NCI-H226 (cell line): ENCODE results near the gene TNFAIP8.

ENCODE experiments used
- DNase-seq: peaks from one replicate; pipeline ENCODE4 v3.0.0-alpha.2; 2015

The TNFAIP8 gene

DNA sequence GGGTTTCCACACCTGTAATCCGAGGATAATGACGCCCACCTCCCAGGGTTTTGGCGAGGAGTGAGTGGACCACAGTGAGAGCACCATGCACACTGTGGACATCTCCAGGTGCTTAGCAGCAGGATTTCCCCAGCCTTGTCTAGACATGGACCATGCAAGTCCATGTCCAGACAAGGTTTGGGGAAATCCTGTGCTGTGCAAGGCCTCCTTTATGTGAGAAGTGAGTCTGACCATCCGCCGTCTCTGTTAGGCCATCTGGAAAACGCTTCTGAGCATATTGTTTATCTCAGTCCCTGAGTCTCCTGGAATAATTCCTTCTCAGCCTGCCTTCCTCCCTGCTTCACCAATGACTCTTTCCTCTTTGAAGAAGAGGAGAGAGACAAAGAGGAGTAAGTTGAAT is 26.2 kb upstream of the TNFAIP8 start:
- DNase-seq, result no peak

GRCh38 chr5:119330367-119331183 is 25.2 kb upstream of the TNFAIP8 start:
- no peak for DNase-seq

DNA sequence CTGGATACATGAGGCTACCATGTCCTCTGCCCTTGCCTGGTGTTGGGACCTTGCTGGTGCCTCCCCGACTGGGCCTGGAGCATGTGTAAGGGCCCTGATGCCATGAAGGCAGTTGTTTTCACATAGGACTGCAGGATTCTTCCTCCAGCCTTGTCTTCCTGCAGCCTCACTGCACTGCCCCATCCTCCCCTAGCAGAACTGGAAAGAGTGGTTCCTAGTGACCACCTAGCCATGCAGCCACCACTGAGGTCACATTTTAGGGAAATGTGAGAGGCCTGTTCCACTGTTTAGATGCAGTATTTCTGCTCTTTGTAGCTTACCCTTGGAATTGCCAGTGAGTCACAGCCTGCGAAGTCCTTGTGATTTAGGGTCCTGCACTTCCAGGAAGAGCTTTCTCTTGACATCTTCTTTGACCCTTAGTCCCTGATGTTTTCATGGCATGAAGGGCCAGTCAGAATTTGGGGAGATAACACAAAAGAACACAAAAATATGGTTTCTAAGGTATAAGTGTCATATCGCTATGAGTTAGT is 24.2 kb upstream of the TNFAIP8 start:
- no peak for DNase-seq

DNA sequence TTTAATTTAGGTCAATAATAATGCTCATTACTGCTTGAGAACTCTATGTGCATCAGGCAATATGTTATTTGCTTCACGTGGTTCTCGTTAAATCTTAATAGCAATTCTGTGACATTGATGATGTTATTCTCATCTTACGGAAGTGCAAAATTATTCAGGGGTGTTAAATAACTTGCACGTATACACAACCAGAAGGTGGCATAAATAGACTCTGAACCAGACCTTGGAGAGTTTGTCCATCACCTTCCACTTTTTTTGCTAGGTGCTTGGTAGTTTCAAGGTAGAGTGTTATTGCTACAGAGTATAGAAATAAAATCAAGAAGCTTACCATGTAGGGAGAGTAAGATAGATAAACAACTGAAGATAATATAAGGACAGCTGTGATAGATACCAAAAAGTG is 23.6 kb upstream of the TNFAIP8 start:
- no peak for DNase-seq

GRCh38 chr5:119332978-119333401 is 22.8 kb upstream of the TNFAIP8 start:
- no peak for DNase-seq

- DNase-seq, result no peak
Measured at GRCh38 chr5:119333421-119333851, 22.4 kb upstream of the TNFAIP8 start.

GRCh38 chr5:119335261-119335677 is 20.6 kb upstream of the TNFAIP8 start:
- DNase-seq, result no peak

DNA sequence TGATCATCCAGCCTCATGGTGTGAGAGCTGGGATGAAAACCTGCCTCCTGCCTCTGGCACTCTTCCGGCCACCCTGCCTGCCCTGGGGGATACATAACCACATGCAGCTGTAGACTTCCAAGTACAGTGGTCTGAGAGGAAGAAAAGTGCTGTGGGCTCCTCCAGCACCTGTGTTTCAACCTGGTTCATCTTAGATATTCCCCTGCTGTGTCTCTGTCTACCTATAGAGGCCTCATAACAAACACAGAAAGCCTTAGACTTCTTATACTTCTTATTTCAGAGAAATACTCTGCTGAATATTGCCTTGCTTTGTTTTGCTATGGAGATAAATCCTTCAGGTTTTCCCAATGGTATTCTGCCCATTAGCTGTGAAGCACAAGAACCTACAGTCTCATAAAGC is 19.6 kb upstream of the TNFAIP8 start:
- DNase-seq, result no peak

GRCh38 chr5:119336845-119337580 is 18.8 kb upstream of the TNFAIP8 start:
- no peak for DNase-seq

DNA sequence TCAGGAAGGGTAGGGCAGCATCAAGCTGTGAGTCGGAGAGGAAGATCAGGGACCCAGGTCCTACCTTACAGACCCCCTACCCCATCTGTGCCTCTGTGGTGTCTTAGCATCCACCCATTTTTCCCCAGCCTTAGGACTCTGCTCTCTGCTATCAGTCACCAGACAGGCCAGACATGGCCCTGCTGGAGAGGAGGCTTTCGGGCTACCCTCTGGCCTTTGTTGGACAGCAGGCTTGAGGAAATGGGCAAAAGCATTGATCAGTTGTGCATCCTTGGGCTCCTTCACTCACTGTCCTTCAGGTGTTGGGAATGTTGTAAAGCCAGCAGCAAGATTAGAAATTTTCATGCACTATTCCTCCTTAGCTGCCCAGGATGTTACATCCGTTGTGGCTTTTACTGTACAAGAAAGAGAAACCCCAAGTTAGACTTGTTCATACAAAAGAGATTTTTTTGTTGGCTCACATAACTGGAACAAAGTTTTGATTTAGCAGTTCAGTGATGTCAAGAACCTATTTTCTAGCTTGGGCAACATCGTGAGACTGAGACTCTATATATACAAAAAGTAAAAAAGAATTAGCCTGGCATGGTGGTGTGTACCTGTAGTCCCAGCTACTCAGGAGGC is 17.4 kb upstream of the TNFAIP8 start:
- DNase-seq, result no peak

- DNase-seq, result no peak
Measured at GRCh38 chr5:119339344-119339743, 16.5 kb upstream of the TNFAIP8 start.

DNA sequence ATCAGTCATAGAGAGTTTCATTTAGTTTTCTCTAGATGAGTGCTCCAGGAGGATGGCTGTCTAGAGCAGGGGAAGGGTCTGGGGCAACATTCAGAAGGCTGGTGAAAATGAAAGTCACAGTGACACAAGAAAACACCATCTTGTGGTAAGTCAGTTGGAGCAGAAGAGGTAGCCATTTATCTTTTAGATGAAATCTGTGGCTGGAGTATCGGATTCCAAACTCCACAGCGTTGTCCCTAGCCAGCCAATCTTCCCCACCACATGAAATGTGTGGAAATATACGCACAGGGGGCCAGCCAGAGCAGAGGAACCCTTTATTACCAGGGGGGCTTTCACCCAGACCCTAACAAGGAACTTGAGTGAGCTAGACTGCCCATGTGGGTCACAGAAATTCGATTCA is 15.9 kb upstream of the TNFAIP8 start:
- no peak for DNase-seq

DNA sequence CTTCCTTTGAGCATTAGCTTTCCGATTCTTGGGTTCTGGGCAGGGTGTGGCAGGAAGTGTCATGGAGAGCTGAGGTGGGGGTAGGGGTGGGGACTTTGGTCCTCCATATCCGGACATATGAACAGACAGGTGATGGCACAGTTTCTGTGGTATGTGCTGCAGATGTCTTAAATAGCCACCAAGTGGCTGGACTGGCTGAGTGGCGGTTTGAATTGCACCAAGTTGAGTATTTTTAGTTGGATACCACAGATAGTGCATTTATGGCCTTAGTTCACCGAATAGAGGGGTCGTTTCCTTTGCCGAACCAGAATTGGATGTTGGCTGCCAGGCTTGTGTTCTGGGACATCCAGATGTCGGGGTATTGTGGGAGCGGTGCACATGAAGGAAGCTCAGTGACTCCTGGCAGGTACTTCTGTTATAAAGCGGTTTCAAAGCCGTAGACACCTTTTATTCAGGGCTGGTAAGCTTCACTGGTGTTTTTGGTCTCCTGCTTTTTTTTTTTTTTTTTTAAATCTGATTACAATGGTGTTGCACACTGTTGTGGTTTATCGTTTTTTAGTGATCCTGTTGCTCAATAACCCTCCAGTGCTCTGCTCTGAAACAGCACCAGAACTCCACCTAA is 15.1 kb upstream of the TNFAIP8 start:
- DNase-seq, result no peak

GRCh38 chr5:119341452-119342349 is 14.1 kb upstream of the TNFAIP8 start:
- DNase-seq, result no peak

- DNase-seq, result no peak
Measured at GRCh38 chr5:119342406-119342805, 13.4 kb upstream of the TNFAIP8 start.

DNA sequence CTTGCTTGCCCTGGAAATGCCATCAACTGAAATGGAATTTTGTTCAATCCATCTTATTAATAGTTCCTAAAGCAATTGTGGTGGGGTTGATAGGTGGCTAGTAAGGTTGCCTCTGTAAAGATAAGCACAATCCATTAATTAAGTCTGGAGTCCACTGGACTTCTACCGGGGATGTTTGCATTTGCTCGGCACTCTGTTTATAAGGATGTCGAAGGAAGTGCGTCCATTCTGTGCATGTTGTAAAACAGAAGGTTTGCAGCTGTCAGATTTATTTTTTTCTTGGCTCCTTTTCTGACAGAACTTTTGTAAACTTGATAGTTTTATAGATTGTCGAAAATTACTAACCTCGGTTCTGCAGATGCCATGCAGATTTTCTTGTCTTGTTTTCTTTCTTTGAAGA is 12.8 kb upstream of the TNFAIP8 start:
- DNase-seq, result no peak

DNA sequence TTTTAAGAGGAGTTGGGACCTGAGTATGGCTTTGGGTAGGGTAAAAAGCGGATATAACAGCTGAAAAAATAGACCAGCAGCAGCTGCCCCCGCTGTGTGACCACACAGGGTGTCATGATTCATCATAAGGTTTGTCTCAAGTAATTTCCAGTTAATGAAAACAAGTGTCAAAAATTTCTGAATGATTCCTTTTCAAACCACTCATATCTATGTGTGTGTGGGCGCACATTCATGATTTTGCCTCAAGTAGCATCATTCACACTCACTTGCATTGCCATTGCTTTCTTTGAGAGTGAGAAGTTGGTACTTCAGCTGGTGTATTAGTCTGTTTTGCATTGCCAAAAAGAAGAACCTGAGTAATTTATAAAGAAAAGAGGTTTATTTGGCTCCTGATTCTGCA is 12.1 kb upstream of the TNFAIP8 start:
- no peak for DNase-seq

DNA sequence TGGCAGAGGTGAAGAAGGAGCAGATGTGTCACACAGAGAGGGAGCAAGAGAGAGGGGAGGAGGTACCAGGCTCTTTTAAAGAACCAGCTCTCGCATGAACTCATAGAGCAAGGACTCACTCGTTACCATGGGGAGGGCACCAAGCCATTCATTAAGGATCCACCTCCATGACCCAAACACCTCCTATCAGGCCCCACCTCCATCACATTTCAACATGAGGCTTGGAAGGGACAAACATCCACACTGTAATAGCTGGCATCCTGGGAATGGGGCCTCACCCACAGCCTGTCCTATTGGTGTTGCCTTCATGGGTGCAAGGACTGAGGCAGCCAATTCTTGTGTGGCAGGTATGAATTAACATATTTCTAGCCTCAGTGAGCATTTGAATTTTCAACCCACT is 11.6 kb upstream of the TNFAIP8 start:
- DNase-seq, result no peak

- DNase-seq, result no peak
Measured at GRCh38 chr5:119345861-119346260, 10.0 kb upstream of the TNFAIP8 start.

DNA sequence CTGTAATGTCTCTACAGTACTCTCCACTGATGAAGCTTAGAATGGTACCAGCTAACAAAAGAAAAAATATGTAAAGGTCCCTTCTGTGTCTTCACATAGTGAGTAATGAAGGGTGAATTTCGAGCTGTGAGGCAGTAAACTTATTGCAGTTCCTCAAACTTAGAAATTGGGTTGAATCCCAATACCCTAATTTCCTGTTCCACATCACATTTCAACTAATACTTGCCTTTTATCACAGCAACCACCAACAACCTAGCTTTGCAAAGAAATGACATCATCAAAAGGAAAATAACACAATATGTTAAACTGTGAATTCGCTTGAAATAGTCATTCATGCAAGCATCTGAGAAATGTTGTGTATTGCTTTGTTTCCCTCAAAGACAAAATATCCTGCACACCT is 9.4 kb upstream of the TNFAIP8 start:
- DNase-seq, result no peak

DNA sequence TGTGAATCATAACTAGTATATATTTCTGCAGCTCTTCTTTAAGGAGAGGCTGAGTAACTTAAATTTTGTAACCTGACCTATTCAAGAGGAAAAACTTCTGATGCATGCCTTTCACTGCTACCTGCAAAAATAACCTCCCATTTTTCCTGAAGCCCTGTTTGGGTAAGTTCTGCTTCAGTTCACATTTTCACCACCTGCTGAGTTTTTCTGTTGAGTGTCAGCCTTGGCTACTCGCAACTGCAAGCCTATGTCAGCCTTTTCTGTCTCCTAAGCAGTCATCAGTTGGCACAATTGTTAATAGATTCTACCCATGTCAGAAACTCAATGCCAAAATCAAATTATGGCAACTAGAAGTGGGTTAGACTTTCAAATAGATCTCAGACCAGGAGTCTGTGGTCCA is 8.2 kb upstream of the TNFAIP8 start:
- no peak for DNase-seq

DNA sequence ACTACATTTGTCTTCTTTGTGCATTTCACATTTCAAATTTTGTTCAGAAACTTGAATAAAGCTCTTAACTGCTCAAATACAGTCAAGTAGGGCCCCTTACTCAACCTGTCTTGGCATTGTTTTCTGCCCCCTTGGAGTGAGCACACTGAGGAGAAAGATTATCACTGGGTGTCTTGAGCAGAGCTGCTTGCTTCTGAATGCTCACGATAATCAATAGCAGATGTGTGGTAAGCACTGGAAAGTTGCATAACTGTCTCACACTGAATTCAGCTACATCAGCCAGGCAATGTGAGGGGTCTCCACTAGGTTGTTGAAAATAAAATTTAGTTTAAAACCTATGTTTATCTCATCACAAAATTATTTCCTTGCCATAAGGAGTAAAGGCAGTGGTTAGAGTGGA is 7.8 kb upstream of the TNFAIP8 start:
- DNase-seq, result no peak
